TTC549 (cell line): ENCODE measurements around the gene SLC22A31.

Source experiments
- FAIRE-seq: peaks from 2 replicates; lab custom pipeline; 2012; peaks lifted over from hg19 to GRCh38; lab: Jason Lieb, UNC

The SLC22A31 gene

GRCh38 chr16:89164847-89165680 lies 35.3 kb downstream of the SLC22A31 start:
- FAIRE-seq, result no peak

- FAIRE-seq, result no peak
These were observed 35.9 kb downstream of the SLC22A31 start for GRCh38 chr16:89164436-89164835.

- no peak for FAIRE-seq
These were observed 37.0 kb downstream of the SLC22A31 start for GRCh38 chr16:89163297-89163696.

- no peak for FAIRE-seq
These were observed 38.3 kb downstream of the SLC22A31 start for GRCh38 chr16:89161763-89162713.

- FAIRE-seq, result no peak
These were observed 39.2 kb downstream of the SLC22A31 start for GRCh38 chr16:89160977-89161701.

- FAIRE-seq, result no peak
These were observed 40.4 kb downstream of the SLC22A31 start for GRCh38 chr16:89159850-89160354.

- no peak for FAIRE-seq
These were observed 41.1 kb downstream of the SLC22A31 start for GRCh38 chr16:89159066-89159849.

- FAIRE-seq, result no peak
These were observed 42.6 kb downstream of the SLC22A31 start for GRCh38 chr16:89157778-89158177.

GRCh38 chr16:89156740-89157645 lies 43.3 kb downstream of the SLC22A31 start:
- FAIRE-seq, result no peak

GRCh38 chr16:89155851-89156739 lies 44.2 kb downstream of the SLC22A31 start:
- no peak for FAIRE-seq

GRCh38 chr16:89155184-89155679 lies 45.1 kb downstream of the SLC22A31 start:
- FAIRE-seq, result no peak

GRCh38 chr16:89154390-89155183 lies 45.8 kb downstream of the SLC22A31 start:
- FAIRE-seq, result no peak

GRCh38 chr16:89153848-89154271 lies 46.5 kb downstream of the SLC22A31 start:
- no peak for FAIRE-seq

- FAIRE-seq, result no peak
These were observed 47.3 kb downstream of the SLC22A31 start for GRCh38 chr16:89152831-89153700.

GRCh38 chr16:89150981-89151380 lies 49.4 kb downstream of the SLC22A31 start:
- no peak for FAIRE-seq

GRCh38 chr16:89150090-89150835 lies 50.1 kb downstream of the SLC22A31 start:
- no peak for FAIRE-seq
